ENCODE measurements around the gene EBLN2. TPM values are rescaled to one million over a fixed set of nuclear protein-coding genes. Genes with fewer than 3 reads are reported as not detected.
A peak's percentile ranks its signal among the peaks of the same experiment; 100 is the strongest.

The EBLN2 gene
- total RNA-seq, 2 donors from 2014 or later: 3.1 to 4.0 TPM

DNA sequence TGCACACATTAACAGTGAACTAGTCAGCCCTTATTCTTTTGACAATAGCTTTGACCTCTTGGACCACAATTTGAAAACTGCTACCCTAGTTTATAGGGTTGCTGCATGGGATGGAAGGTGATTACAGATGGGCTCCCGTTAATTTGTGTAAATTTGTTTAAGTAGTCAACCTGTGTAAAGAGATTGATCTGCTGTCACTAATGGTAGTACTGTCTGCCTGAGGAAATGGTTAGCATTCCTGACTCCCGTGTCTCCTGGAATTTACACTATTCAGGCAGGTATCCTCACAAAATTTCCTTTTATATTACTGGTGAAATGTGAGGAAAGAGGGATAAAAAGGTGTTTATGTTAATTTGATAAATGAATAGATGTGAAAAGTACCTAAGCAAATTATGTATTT lies 15.3 kb upstream of the EBLN2 start:
- intact Hi-C loops (cut with DNase I): no loop called here
- no peak overlapping the region for H3K27ac ChIP-seq
- peaks cover 2% of the 10 kb centered on the region for H3K4me1 ChIP-seq
- no peaks in the 10 kb centered on the region for H3K9me3 ChIP-seq
- no peaks in the 10 kb centered on the region for H3K36me3 ChIP-seq
- no peak for DNase-seq
- H3K4me3 ChIP-seq: no peak overlapping the region
- TF ChIP-seq, protein P1, sequence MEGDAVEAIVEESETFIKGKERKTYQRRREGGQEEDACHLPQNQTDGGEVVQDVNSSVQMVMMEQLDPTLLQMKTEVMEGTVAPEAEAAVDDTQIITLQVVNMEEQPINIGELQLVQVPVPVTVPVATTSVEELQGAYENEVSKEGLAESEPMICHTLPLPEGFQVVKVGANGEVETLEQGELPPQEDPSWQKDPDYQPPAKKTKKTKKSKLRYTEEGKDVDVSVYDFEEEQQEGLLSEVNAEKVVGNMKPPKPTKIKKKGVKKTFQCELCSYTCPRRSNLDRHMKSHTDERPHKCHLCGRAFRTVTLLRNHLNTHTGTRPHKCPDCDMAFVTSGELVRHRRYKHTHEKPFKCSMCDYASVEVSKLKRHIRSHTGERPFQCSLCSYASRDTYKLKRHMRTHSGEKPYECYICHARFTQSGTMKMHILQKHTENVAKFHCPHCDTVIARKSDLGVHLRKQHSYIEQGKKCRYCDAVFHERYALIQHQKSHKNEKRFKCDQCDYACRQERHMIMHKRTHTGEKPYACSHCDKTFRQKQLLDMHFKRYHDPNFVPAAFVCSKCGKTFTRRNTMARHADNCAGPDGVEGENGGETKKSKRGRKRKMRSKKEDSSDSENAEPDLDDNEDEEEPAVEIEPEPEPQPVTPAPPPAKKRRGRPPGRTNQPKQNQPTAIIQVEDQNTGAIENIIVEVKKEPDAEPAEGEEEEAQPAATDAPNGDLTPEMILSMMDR (IDR thresholded peaks at IDR 0.05): no peak
- H3K27me3 ChIP-seq: no peaks in the 10 kb centered on the region
- no peak overlapping the region for H3K9ac ChIP-seq (ENCODE audit: low read depth in 2 of 2, low read length in 2 of 2)

DNA sequence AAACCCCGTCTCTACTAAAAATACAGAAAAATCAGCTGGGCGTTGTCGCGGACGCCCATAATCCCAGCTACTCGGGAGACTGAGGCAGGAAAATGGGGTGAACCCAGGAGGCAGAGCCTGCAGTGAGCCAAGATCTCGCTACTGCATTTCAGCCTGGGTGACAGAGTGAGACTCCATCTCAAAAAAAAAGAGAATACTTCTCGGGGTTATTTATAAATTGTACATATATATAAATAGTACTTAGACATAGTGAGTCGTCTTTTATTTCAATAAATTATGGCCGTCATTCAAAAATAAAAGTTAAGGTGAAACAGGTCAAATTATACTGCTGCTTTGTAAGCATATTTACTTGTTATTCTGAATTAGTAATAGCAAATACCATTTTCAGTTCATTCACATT lies 12.1 kb upstream of the EBLN2 start:
- Histone ChIP-seq H3K36me3 (no peaks in the 10 kb centered on the region), H3K27me3 (no peaks in the 10 kb centered on the region), H3K9ac (ENCODE audit: low read depth in 2 of 2, low read length in 2 of 2) (no peak overlapping the region), H3K9me3 (no peaks in the 10 kb centered on the region), H3K27ac (no peak overlapping the region), H3K4me1 (peaks cover 1% of the 10 kb centered on the region), H3K4me3 (no peak overlapping the region)
- TF ChIP-seq, protein P1 (IDR thresholded peaks at IDR 0.05): no peak
- intact Hi-C loops (cut with DNase I): no loop called here
- no peak for DNase-seq

DNA sequence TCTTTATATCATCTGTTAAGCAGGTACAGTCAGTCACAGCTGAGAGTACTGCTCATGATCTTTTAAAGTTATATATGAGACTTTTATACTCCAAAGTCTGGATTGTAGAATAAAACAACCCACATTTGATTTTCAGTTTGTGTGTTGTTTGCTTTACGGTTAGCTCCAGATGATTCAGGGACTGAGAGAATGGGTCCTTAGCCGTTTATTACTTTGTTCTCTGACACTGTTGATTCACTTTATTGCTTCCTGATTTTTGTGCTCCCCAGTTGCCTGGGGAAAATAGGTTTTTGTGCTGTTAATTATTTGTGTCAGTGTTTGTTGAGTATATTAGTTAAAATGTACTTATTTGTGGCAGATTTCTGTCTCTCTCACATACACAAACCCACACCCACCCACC lies 8.6 kb upstream of the EBLN2 start:
- Histone ChIP-seq H3K9me3 (no peaks in the 10 kb centered on the region), H3K36me3 (no peaks in the 10 kb centered on the region), H3K27ac (peak overlapping the region; percentile 15), H3K9ac (ENCODE audit: low read depth in 2 of 2, low read length in 2 of 2) (peak overlapping the region in 1 of 2 donors; percentile 40), H3K4me1 (peaks cover 8% of the 10 kb centered on the region), H3K4me3 (no peak overlapping the region), H3K27me3 (no peaks in the 10 kb centered on the region)
- intact Hi-C loops (cut with DNase I): loop anchor here (10.0 kb wide), 1 partner anchor 208 kb away; the partner anchor contains the start of gene SHQ1
- DNase-seq: no peak
- TF ChIP-seq, protein P1 (IDR thresholded peaks at IDR 0.05): no peak

DNA sequence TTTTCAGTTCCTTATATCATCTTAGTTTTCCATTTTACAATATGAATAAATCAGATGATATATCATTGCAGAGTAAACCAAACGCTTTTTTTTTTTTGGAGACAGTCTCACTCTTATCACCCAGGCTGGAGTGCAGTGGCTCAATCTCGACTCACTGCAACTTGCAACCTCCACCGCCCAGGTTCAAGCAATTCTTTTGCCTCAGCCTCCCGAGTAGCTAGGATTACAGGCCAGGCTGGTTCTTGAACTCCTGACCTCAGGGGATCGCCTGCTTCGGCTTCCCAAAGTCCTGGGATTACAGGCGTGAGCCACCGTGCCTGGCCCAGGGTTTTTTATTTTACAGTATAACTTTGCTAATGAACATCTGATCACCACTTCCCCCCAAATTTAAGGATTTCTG lies 5.9 kb upstream of the EBLN2 start:
- peak overlapping the region in 1 of 2 donors; percentile 15 for H3K9ac ChIP-seq (ENCODE audit: low read depth in 2 of 2, low read length in 2 of 2)
- H3K4me1 ChIP-seq: peaks cover 8% of the 10 kb centered on the region
- TF ChIP-seq, protein P1 (IDR thresholded peaks at IDR 0.05): no peak
- no peak for DNase-seq
- H3K27me3 ChIP-seq: no peaks in the 10 kb centered on the region
- no peaks in the 10 kb centered on the region for H3K9me3 ChIP-seq
- intact Hi-C loops (cut with DNase I): loop anchor here (5.0 to 10.0 kb wide), 2 partner anchors 118 to 211 kb away; partner anchors contain the start of gene SHQ1
- H3K4me3 ChIP-seq: no peak overlapping the region
- H3K36me3 ChIP-seq: no peaks in the 10 kb centered on the region
- H3K27ac ChIP-seq: no peak overlapping the region

DNA sequence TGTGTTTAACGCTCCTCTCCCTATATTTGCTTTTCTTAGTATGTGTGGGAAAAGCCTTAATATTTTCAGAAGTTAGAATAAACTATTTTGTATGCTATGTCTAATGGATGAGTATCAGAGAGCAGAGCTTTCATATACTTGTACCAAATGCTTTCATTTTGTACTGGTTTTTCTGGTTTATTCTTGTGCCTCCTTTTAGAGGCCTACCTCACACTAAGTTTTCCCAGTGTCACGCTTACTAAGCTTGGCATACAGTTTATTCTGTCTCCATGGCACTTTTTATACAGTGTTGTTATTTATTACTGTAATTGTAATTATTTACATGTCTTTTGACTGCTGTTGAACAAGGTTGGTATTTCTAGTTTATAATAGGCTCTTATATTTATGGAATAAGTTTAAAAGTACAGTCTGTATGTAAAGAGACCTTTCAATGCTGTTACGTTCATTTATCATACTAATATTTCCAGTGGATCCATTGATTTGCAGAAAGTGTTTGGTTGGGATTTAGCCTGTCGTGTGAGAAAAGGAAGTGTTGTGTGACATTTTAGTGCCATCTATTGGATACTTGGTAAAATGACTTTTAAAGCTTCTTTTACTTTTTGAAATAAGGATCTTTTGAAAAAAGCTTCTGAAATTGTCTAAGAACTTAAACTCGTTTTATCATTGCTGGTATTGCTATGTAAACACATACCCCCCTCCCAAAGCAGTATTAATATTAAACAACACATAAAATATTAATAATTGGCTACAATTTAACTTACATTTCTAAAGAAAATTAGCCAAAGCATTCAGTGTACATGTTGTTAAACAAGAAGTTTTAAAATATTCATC lies 5.2 kb upstream of the EBLN2 start:
- no peak overlapping the region for H3K4me3 ChIP-seq
- H3K4me1 ChIP-seq: peaks cover 8% of the 10 kb centered on the region
- H3K27me3 ChIP-seq: no peaks in the 10 kb centered on the region
- TF ChIP-seq, protein P1 (IDR thresholded peaks at IDR 0.05): peak; percentile 35
- H3K36me3 ChIP-seq: no peaks in the 10 kb centered on the region
- intact Hi-C loops (cut with DNase I): loop anchor here (5.0 to 10.0 kb wide), 2 partner anchors 119 to 211 kb away; partner anchors contain the start of gene SHQ1
- H3K9ac ChIP-seq (ENCODE audit: low read depth in 2 of 2, low read length in 2 of 2): peak overlapping the region in 1 of 2 donors; percentile 15
- no peak overlapping the region for H3K27ac ChIP-seq
- no peaks in the 10 kb centered on the region for H3K9me3 ChIP-seq
- DNase-seq: no peak
